Measurements from ENCODE around the gene LANCL3. TPM values are rescaled to one million over a fixed set of nuclear protein-coding genes. Genes with fewer than 3 reads are reported as not detected.

LANCL3 gene
- total RNA-seq, 1 experiment from 2014 or later, result 0.26 TPM

DNA sequence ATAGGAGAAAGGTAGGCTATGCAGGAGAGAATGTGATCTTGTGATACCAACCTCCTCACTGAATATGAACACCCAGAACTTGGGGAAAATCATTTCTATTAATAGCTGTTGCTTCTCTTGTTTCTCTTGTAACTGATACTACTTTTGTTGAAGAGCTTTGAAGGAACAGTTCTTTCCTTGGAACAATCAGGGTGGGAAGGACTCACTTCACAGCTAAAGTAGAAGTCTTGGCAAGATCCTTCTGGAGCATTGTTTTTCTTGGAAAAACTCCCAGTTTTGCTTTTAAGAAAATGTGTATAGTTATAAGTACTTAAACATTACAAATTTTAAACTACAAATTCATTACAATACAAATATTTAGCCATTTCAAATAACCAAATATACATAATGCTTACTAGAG lies 95.1 kb downstream of the LANCL3 start:
- peak; percentile 61 for DNase-seq
- Histone ChIP-seq H3K9me2 (replicated peaks; ENCODE audit: low read length) (no peaks in the 10 kb centered on the region), H4K20me1 (ENCODE audit: low read length) (no peaks in the 10 kb centered on the region), H3K4me3 (ENCODE audit: low read length) (no peak overlapping the region), H3K36me3 (ENCODE audit: low read depth, low read length) (no peaks in the 10 kb centered on the region), H2AFZ (ENCODE audit: low read length) (no peak overlapping the region), H3F3A (ENCODE audit: low read length, unreplicated experiment) (no peaks in the 10 kb centered on the region), H3K27ac (ENCODE audit: low read length) (peak overlapping the region; percentile 81), H3K4me2 (ENCODE audit: low read length) (peak overlapping the region; percentile 38), H3K4me1 (ENCODE audit: insufficient read depth, low read length) (peaks cover 18% of the 10 kb centered on the region), H3K9ac (ENCODE audit: low read length) (peak overlapping the region; percentile 28; the same call in 1 of the 2 replicates), H3K9me3 (ENCODE audit: low read length) (no peaks in the 10 kb centered on the region), H3K27me3 (ENCODE audit: low read length) (no peaks in the 10 kb centered on the region), H3K79me2 (ENCODE audit: low read length) (no peaks in the 10 kb centered on the region)
- TF ChIP-seq EZH2 (IDR thresholded peaks at IDR 0.05; ENCODE audit: low read length, unreplicated experiment) (no peak), EZH2phosphoT487 (IDR thresholded peaks at IDR 0.05; ENCODE audit: borderline replicate concordance, low read length) (no peak)
- TF ChIP-seq, protein P1, sequence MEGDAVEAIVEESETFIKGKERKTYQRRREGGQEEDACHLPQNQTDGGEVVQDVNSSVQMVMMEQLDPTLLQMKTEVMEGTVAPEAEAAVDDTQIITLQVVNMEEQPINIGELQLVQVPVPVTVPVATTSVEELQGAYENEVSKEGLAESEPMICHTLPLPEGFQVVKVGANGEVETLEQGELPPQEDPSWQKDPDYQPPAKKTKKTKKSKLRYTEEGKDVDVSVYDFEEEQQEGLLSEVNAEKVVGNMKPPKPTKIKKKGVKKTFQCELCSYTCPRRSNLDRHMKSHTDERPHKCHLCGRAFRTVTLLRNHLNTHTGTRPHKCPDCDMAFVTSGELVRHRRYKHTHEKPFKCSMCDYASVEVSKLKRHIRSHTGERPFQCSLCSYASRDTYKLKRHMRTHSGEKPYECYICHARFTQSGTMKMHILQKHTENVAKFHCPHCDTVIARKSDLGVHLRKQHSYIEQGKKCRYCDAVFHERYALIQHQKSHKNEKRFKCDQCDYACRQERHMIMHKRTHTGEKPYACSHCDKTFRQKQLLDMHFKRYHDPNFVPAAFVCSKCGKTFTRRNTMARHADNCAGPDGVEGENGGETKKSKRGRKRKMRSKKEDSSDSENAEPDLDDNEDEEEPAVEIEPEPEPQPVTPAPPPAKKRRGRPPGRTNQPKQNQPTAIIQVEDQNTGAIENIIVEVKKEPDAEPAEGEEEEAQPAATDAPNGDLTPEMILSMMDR (conservative IDR thresholded peaks at IDR 0.05; ENCODE audit: low read depth, low read length), result no peak
- peak; percentile 72 for ATAC-seq
- POLR2A ChIA-PET (ENCODE audit: unreplicated experiment), result no interaction called here
- no TSS peak for BruUV-seq (replicated peaks)
- CTCF ChIA-PET, result interaction anchor here (0.5 kb wide), 1 partner anchor 94 kb away, joined by 15 read pairs; no protein-coding TSS in a partner anchor
- intact Hi-C loops (cut with micrococcal nuclease), result loop anchor here (10.0 kb wide), 1 partner anchor 62 kb away; no protein-coding TSS in a partner anchor

DNA sequence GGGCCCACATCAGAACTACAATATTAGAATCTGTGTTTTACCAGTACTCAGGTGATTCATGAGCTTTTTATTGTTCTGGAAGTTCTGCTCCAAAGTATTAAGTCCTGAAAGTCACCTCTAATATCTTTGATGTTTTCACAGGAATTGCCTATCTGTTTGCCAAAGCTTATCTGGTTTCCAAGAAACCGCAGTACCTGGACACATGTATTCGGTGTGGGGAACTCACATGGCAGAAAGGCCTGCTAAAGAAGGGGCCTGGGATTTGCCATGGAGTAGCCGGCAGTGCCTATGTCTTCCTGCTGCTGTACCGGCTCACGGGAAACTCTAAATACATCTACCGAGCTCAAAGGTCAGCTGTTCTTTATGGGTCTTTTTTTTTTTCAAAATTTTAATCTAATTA lies 95.7 kb downstream of the LANCL3 start:
- peaks cover 18% of the 10 kb centered on the region for H3K4me1 ChIP-seq (ENCODE audit: insufficient read depth, low read length)

DNA sequence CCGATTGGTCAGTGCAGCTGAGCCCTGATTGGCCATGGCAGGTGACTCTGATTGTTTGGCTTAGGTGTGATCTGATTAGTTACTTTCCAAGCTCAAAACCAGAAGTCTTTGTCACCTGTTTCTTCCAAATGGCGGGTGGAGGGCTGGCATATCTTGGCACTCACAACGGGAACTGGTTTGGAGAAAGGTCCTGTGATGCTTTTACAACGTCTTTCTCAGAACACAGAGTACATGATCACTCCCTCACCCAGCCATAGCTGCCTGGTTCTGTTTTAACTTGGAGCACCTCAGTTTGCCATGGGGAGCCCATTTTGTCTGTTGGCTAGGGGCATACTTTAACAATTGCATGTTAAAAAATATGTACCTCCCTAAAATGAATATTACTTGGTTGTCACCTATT lies 101.1 kb downstream of the LANCL3 start:
- no peaks in the 10 kb centered on the region for H4K20me1 ChIP-seq (ENCODE audit: low read length)
- H3F3A ChIP-seq (ENCODE audit: low read length, unreplicated experiment), result no peaks in the 10 kb centered on the region
- intact Hi-C loops (cut with micrococcal nuclease), result loop anchor here (10.0 kb wide), 1 partner anchor 152 kb away; no protein-coding TSS in a partner anchor
- BruUV-seq (replicated peaks), result no TSS peak
- ATAC-seq (no peak), DNase-seq (no peak)
- no peak overlapping the region for H3K27ac ChIP-seq (ENCODE audit: low read length)
- H3K9me2 ChIP-seq (replicated peaks; ENCODE audit: low read length), result no peaks in the 10 kb centered on the region
- H3K36me3 ChIP-seq (ENCODE audit: low read depth, low read length), result no peaks in the 10 kb centered on the region
- no peak overlapping the region for H3K9ac ChIP-seq (ENCODE audit: low read length)
- no peak overlapping the region for H3K4me2 ChIP-seq (ENCODE audit: low read length)
- CTCF ChIA-PET, result no interaction called here
- no peaks in the 10 kb centered on the region for H3K9me3 ChIP-seq (ENCODE audit: low read length)
- POLR2A ChIA-PET (ENCODE audit: unreplicated experiment), result no interaction called here
- H2AFZ ChIP-seq (ENCODE audit: low read length), result no peak overlapping the region
- peaks cover 10% of the 10 kb centered on the region for H3K4me1 ChIP-seq (ENCODE audit: insufficient read depth, low read length)
- H3K4me3 ChIP-seq (ENCODE audit: low read length), result no peak overlapping the region
- no peaks in the 10 kb centered on the region for H3K27me3 ChIP-seq (ENCODE audit: low read length)
- no peaks in the 10 kb centered on the region for H3K79me2 ChIP-seq (ENCODE audit: low read length)
- TF ChIP-seq EZH2phosphoT487 (IDR thresholded peaks at IDR 0.05; ENCODE audit: borderline replicate concordance, low read length), result no peak
- no peak for TF ChIP-seq EZH2 (IDR thresholded peaks at IDR 0.05; ENCODE audit: low read length, unreplicated experiment)
- TF ChIP-seq, protein P1 (conservative IDR thresholded peaks at IDR 0.05; ENCODE audit: low read depth, low read length), result no peak

More for the DNA sequence above, 95.7 kb downstream of the LANCL3 start:
- Histone ChIP-seq H3K79me2 (ENCODE audit: low read length) (no peaks in the 10 kb centered on the region), H3K9me2 (replicated peaks; ENCODE audit: low read length) (no peaks in the 10 kb centered on the region), H3K27me3 (ENCODE audit: low read length) (no peaks in the 10 kb centered on the region), H2AFZ (ENCODE audit: low read length) (no peak overlapping the region), H4K20me1 (ENCODE audit: low read length) (no peaks in the 10 kb centered on the region), H3K9me3 (ENCODE audit: low read length) (no peaks in the 10 kb centered on the region), H3K36me3 (ENCODE audit: low read depth, low read length) (no peaks in the 10 kb centered on the region), H3K27ac (ENCODE audit: low read length) (peak overlapping the region; percentile 81), H3F3A (ENCODE audit: low read length, unreplicated experiment) (no peaks in the 10 kb centered on the region), H3K4me3 (ENCODE audit: low read length) (no peak overlapping the region), H3K9ac (ENCODE audit: low read length) (peak overlapping the region; percentile 33; the same call in 1 of the 2 replicates), H3K4me2 (ENCODE audit: low read length) (peak overlapping the region; percentile 31; the same call in 1 of the 2 replicates)
- intact Hi-C loops (cut with micrococcal nuclease), result loop anchor here (10.0 kb wide), 1 partner anchor 62 kb away; no protein-coding TSS in a partner anchor
- POLR2A ChIA-PET (ENCODE audit: unreplicated experiment), result no interaction called here
- CTCF ChIA-PET, result no interaction called here
- DNase-seq (peak; percentile 14), ATAC-seq (peak; percentile 71)
- TF ChIP-seq EZH2 (IDR thresholded peaks at IDR 0.05; ENCODE audit: low read length, unreplicated experiment) (no peak), EZH2phosphoT487 (IDR thresholded peaks at IDR 0.05; ENCODE audit: borderline replicate concordance, low read length) (no peak)
- TF ChIP-seq, protein P1 (conservative IDR thresholded peaks at IDR 0.05; ENCODE audit: low read depth, low read length), result no peak
- BruUV-seq (replicated peaks), result no TSS peak

All from PC-3 (cell line).